ENCODE data around the gene USP15.
A peak's percentile ranks its signal among the peaks of the same experiment; 100 is the strongest.

Gene USP15

DNA sequence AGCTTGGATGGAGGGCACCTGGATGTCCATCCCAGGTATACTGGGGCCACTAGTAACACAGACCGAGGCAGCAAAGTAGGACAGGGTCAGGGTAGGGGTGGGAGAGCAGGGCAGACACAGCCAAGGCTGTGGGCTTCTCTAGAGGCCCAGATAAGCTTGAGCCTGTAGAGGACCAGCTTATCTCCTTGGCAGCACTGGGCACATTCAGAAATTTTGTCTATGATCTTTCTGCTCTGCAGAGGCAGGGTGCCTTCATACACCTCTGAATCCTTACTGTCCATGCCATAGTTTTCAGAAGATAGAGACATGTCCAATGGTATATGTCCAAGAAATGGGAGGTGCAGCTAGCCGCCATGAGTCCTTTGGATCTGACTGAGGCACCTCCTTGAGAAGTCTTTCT is 26.4 kb upstream of the USP15 start:
- H3K27me3 ChIP-seq (ENCODE audit: insufficient read depth, poor library complexity, severe bottlenecking) = no peaks in the 10 kb centered on the region
- H3K27ac ChIP-seq (replicated peaks) = no peak overlapping the region
- no peak overlapping the region for H3K4me3 ChIP-seq (replicated peaks; ENCODE audit: insufficient read depth, low read length)
- DNase-seq (ENCODE audit: low read depth in 1 of 2, low spot score in 1 of 2) = no peak
- TF ChIP-seq, protein P1, sequence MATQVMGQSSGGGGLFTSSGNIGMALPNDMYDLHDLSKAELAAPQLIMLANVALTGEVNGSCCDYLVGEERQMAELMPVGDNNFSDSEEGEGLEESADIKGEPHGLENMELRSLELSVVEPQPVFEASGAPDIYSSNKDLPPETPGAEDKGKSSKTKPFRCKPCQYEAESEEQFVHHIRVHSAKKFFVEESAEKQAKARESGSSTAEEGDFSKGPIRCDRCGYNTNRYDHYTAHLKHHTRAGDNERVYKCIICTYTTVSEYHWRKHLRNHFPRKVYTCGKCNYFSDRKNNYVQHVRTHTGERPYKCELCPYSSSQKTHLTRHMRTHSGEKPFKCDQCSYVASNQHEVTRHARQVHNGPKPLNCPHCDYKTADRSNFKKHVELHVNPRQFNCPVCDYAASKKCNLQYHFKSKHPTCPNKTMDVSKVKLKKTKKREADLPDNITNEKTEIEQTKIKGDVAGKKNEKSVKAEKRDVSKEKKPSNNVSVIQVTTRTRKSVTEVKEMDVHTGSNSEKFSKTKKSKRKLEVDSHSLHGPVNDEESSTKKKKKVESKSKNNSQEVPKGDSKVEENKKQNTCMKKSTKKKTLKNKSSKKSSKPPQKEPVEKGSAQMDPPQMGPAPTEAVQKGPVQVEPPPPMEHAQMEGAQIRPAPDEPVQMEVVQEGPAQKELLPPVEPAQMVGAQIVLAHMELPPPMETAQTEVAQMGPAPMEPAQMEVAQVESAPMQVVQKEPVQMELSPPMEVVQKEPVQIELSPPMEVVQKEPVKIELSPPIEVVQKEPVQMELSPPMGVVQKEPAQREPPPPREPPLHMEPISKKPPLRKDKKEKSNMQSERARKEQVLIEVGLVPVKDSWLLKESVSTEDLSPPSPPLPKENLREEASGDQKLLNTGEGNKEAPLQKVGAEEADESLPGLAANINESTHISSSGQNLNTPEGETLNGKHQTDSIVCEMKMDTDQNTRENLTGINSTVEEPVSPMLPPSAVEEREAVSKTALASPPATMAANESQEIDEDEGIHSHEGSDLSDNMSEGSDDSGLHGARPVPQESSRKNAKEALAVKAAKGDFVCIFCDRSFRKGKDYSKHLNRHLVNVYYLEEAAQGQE (IDR thresholded peaks at IDR 0.05; ENCODE audit: insufficient replicate concordance, low read depth) = no peak
- no peak for TF ChIP-seq SPI1 (IDR thresholded peaks at IDR 0.05; ENCODE audit: borderline replicate concordance, low read depth)
- TF ChIP-seq, protein P2, sequence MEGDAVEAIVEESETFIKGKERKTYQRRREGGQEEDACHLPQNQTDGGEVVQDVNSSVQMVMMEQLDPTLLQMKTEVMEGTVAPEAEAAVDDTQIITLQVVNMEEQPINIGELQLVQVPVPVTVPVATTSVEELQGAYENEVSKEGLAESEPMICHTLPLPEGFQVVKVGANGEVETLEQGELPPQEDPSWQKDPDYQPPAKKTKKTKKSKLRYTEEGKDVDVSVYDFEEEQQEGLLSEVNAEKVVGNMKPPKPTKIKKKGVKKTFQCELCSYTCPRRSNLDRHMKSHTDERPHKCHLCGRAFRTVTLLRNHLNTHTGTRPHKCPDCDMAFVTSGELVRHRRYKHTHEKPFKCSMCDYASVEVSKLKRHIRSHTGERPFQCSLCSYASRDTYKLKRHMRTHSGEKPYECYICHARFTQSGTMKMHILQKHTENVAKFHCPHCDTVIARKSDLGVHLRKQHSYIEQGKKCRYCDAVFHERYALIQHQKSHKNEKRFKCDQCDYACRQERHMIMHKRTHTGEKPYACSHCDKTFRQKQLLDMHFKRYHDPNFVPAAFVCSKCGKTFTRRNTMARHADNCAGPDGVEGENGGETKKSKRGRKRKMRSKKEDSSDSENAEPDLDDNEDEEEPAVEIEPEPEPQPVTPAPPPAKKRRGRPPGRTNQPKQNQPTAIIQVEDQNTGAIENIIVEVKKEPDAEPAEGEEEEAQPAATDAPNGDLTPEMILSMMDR (IDR thresholded peaks at IDR 0.05; ENCODE audit: insufficient read depth, low read length) = no peak
- no peak for TF ChIP-seq POLR2AphosphoS5 (IDR thresholded peaks at IDR 0.05; ENCODE audit: low read depth)
- no peak for TF ChIP-seq GABPA (IDR thresholded peaks at IDR 0.05; ENCODE audit: low read depth)

DNA sequence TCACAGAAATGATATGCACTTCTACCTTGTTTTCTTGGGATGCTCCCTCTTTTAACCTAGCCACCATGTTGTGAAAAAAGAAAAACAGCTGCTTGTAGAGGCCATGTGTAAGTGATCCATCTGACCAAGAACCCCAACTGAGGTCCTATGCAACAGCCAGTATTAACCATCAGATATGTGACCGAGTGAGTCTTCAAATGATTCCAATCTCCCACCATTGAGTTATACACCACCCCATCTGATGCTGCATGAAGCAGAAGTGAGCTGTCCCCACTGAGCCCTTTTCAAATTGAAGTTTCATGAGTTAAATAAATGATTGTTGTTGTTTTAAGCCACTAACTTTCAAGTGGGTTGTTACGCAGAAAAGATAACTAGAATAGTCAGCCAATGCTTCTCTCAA is 20.6 kb upstream of the USP15 start:
- H3K27ac ChIP-seq (replicated peaks) = no peak overlapping the region
- H3K4me3 ChIP-seq (replicated peaks; ENCODE audit: insufficient read depth, low read length) = no peak overlapping the region
- no peaks in the 10 kb centered on the region for H3K27me3 ChIP-seq (ENCODE audit: insufficient read depth, poor library complexity, severe bottlenecking)
- no peak for TF ChIP-seq SPI1 (IDR thresholded peaks at IDR 0.05; ENCODE audit: borderline replicate concordance, low read depth)
- no peak for TF ChIP-seq POLR2AphosphoS5 (IDR thresholded peaks at IDR 0.05; ENCODE audit: low read depth)
- TF ChIP-seq, protein P2 (IDR thresholded peaks at IDR 0.05; ENCODE audit: insufficient read depth, low read length) = no peak
- no peak for TF ChIP-seq GABPA (IDR thresholded peaks at IDR 0.05; ENCODE audit: low read depth)
- TF ChIP-seq, protein P1 (IDR thresholded peaks at IDR 0.05; ENCODE audit: insufficient replicate concordance, low read depth) = no peak
- no peak for DNase-seq (ENCODE audit: low read depth in 1 of 2, low spot score in 1 of 2)

DNA sequence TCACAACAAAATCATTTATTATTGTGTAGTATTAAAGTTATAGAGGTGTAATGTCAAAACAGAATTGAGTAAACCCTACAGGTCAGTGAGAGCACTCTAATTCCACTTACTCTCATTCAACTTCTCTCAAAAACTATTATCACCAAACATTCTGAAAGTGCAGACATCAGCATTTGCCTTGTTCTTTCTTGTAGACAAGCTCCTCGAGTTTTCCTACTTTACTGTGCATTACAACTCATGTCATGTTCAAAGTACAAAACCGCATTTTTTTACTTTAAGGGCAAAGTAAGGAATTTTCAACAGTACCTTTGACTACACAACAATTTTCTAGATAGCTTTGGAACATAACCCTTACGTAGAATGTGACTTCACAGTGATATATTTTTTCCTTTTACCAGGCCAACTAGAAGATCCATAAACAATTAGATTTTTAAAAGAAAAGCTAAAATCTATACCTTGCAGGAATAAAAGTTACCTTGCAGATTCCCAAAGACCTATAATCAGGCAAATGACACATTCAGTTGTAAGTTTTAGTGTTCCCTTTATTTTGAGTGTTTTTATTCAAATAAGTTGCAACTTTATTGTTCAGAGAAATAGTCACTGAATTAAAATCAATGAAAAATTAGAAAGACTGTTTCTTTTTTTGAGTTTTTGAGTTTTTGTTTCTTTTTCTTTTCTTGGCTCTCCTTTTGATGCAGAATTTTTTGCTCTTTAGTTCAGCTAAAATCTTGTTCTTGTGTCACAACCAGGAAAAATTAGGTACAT is 12.7 kb upstream of the USP15 start:
- H3K27ac ChIP-seq (replicated peaks) = no peak overlapping the region
- H3K4me3 ChIP-seq (replicated peaks; ENCODE audit: insufficient read depth, low read length) = no peak overlapping the region
- no peaks in the 10 kb centered on the region for H3K27me3 ChIP-seq (ENCODE audit: insufficient read depth, poor library complexity, severe bottlenecking)
- no peak for TF ChIP-seq GABPA (IDR thresholded peaks at IDR 0.05; ENCODE audit: low read depth)
- TF ChIP-seq, protein P2 (IDR thresholded peaks at IDR 0.05; ENCODE audit: insufficient read depth, low read length) = no peak
- DNase-seq (ENCODE audit: low read depth in 1 of 2, low spot score in 1 of 2) = no peak

DNA sequence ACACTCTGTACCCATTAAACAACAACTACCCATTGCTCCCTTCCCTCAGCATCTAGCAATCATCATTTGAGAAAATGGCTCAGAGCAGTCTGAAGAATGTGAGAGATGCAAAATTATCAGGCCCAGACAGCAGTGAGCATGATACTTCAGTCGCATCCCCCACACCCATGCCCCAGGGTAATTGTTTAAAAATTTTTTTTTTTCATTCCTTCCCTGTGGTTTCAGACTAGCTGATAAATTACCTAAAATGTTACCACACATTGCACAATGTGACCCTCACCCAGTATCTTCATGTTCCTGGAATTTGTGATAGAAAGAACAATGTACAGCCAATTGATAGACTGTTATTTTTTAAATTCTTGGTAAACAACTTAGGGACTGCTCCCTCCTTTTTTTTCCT is 11.3 kb upstream of the USP15 start:
- Histone ChIP-seq H3K27me3 (ENCODE audit: insufficient read depth, poor library complexity, severe bottlenecking) (no peaks in the 10 kb centered on the region), H3K4me3 (replicated peaks; ENCODE audit: insufficient read depth, low read length) (no peak overlapping the region), H3K27ac (replicated peaks) (no peak overlapping the region)
- TF ChIP-seq POLR2AphosphoS5 (IDR thresholded peaks at IDR 0.05; ENCODE audit: low read depth) (no peak), GABPA (IDR thresholded peaks at IDR 0.05; ENCODE audit: low read depth) (no peak), SPI1 (IDR thresholded peaks at IDR 0.05; ENCODE audit: borderline replicate concordance, low read depth) (no peak)
- TF ChIP-seq, protein P1 (IDR thresholded peaks at IDR 0.05; ENCODE audit: insufficient replicate concordance, low read depth) = no peak
- TF ChIP-seq, protein P2 (IDR thresholded peaks at IDR 0.05; ENCODE audit: insufficient read depth, low read length) = no peak
- DNase-seq (ENCODE audit: low read depth in 1 of 2, low spot score in 1 of 2) = peak in 1 of 2 experiments; percentile 20

Measured in HL-60 (cell line).